ENCODE measurements around the gene FSTL3.
"Not testable (repeated sequence)": the region's sequence is repeated elsewhere in the genome, so short reads cannot be mapped to it uniquely, and the experiment has no call there.

FSTL3 gene

GRCh38 chr19:661427-662196, 14.6 kb upstream of the FSTL3 start:
- DNase-seq: no peak

GRCh38 chr19:662207-662961, 13.8 kb upstream of the FSTL3 start:
- DNase-seq: peak; percentile 25

GRCh38 chr19:662962-663681, 13.1 kb upstream of the FSTL3 start, which contains the start of gene RNF126:
Gene RNF126, minus strand, starts transcription at chr19:663214. Its CDS starts 93 bp downstream, at chr19:663121.
- peak; percentile 89 for DNase-seq

- no peak for DNase-seq
Measured at GRCh38 chr19:663682-664117, 12.5 kb upstream of the FSTL3 start.

- peak; percentile 63 for DNase-seq
Measured at GRCh38 chr19:664913-665443, 11.2 kb upstream of the FSTL3 start.

GRCh38 chr19:666985-667573, 9.1 kb upstream of the FSTL3 start:
- not testable (repeated sequence) for DNase-seq

- not testable (repeated sequence) for DNase-seq
Measured at GRCh38 chr19:668675-669434, 7.3 kb upstream of the FSTL3 start.

GRCh38 chr19:670609-671075, 5.5 kb upstream of the FSTL3 start:
- DNase-seq: no peak

GRCh38 chr19:674282-675151, 1.7 kb upstream of the FSTL3 start:
- no peak for DNase-seq

- no peak for DNase-seq
Measured at GRCh38 chr19:676007-676338, 219 bp upstream of the FSTL3 start.

GRCh38 chr19:677201-677600, 1.0 kb downstream of the FSTL3 start:
- no peak for DNase-seq

- DNase-seq: no peak
Measured at GRCh38 chr19:677601-678436, 1.6 kb downstream of the FSTL3 start.

GRCh38 chr19:678791-679388, 2.7 kb downstream of the FSTL3 start:
- no peak for DNase-seq

- no peak for DNase-seq
Measured at GRCh38 chr19:679418-680286, 3.5 kb downstream of the FSTL3 start.

- DNase-seq: peak; percentile 98
Measured at GRCh38 chr19:680287-681028, 4.3 kb downstream of the FSTL3 start.

- DNase-seq: no peak
Measured at GRCh38 chr19:681029-682019, 5.1 kb downstream of the FSTL3 start.

Data from GDM1 (cell line).